NCI-H128 (cell line): ENCODE measurements around the gene NUP62.
"Not testable (repeated sequence)": the region's sequence is repeated elsewhere in the genome, so short reads cannot be mapped to it uniquely, and the experiment has no call there.

ENCODE experiments used
- DNase-seq: peaks from one replicate; lab custom pipeline; 2025; ENCODE audit not compliant: unreplicated experiment; lab: John Stamatoyannopoulos, UW

Gene NUP62

GRCh38 chr19:49929121-49929610 lies at the start of gene NUP62, which contains the start of gene ATF5:
TSS of gene NUP62 (minus strand) at chr19:49929504. CDS start at chr19:49909807, 19,697 bp downstream.
TSS of gene ATF5 (plus strand) at chr19:49929205. CDS start at chr19:49930851, 1,646 bp downstream.
- peak; percentile 67 for DNase-seq

- no peak for DNase-seq
Measured at GRCh38 chr19:49978324-49978723, 49.0 kb upstream of the NUP62 start.

GRCh38 chr19:49977881-49978280 lies 48.6 kb upstream of the NUP62 start:
- no peak for DNase-seq

- no peak for DNase-seq
Measured at GRCh38 chr19:49977076-49977475, 47.8 kb upstream of the NUP62 start.

- DNase-seq: no peak
Measured at GRCh38 chr19:49976496-49976895, 47.2 kb upstream of the NUP62 start.

GRCh38 chr19:49975051-49975450 lies 45.7 kb upstream of the NUP62 start:
- DNase-seq: no peak

- DNase-seq: no peak
Measured at GRCh38 chr19:49973987-49974386, 44.7 kb upstream of the NUP62 start.

- DNase-seq: no peak
Measured at GRCh38 chr19:49972841-49973240, 43.5 kb upstream of the NUP62 start.

GRCh38 chr19:49971991-49972411 lies 42.7 kb upstream of the NUP62 start:
- no peak for DNase-seq

GRCh38 chr19:49969355-49969754 lies 40.1 kb upstream of the NUP62 start:
- not testable (repeated sequence) for DNase-seq

GRCh38 chr19:49968279-49968922 lies 39.1 kb upstream of the NUP62 start:
- DNase-seq: no peak

GRCh38 chr19:49960980-49961379 lies 31.7 kb upstream of the NUP62 start, which contains the start of gene SIGLEC11:
TSS of gene SIGLEC11 (minus strand) at chr19:49961172. CDS start at chr19:49961081, 91 bp downstream.
- not testable (repeated sequence) for DNase-seq

GRCh38 chr19:49959892-49960291 lies 30.6 kb upstream of the NUP62 start:
- DNase-seq: not testable (repeated sequence)

- not testable (repeated sequence) for DNase-seq
Measured at GRCh38 chr19:49958596-49958995, 29.3 kb upstream of the NUP62 start.

- not testable (repeated sequence) for DNase-seq
Measured at GRCh38 chr19:49958144-49958543, 28.8 kb upstream of the NUP62 start.

GRCh38 chr19:49957262-49957915 lies 28.1 kb upstream of the NUP62 start:
- DNase-seq: no peak

GRCh38 chr19:49956115-49956495 lies 26.8 kb upstream of the NUP62 start:
- no peak for DNase-seq

GRCh38 chr19:49954933-49955332 lies 25.6 kb upstream of the NUP62 start:
- no peak for DNase-seq

- DNase-seq: no peak
Measured at GRCh38 chr19:49954092-49954829, 25.0 kb upstream of the NUP62 start.

- DNase-seq: no peak
Measured at GRCh38 chr19:49953416-49953815, 24.1 kb upstream of the NUP62 start.

- no peak for DNase-seq
Measured at GRCh38 chr19:49952906-49953305, 23.6 kb upstream of the NUP62 start.

- DNase-seq: no peak
Measured at GRCh38 chr19:49952479-49952836, 23.2 kb upstream of the NUP62 start.
